HFFc6 (cell line): ENCODE data around the gene POLE. TPM values are rescaled to one million over a fixed set of nuclear protein-coding genes. Genes with fewer than 3 reads are reported as not detected.

Experiments used
- DNase-seq: peaks from one replicate; pipeline ENCODE4 v3.0.0-alpha.2; 2018
- H3K27ac Mint-ChIP-seq: 2 replicates; pipeline ENCODE4 v1.8.0; 2020; ENCODE audit warnings: mild to moderate bottlenecking, mixed read lengths
- H3K27me3 Mint-ChIP-seq: 2 replicates; pipeline ENCODE4 v1.8.0; 2021; ENCODE audit warnings: mild to moderate bottlenecking, moderate library complexity, mixed read lengths; ENCODE audit not compliant: insufficient read depth
- H3K36me3 Mint-ChIP-seq: 2 replicates; pipeline ENCODE4 v1.8.0; 2021; ENCODE audit warnings: low read depth, mixed read lengths
- H3K4me1 Mint-ChIP-seq: 2 replicates; pipeline ENCODE4 v1.8.0; 2020; ENCODE audit warnings: low read depth, mixed read lengths
- H3K4me3 Mint-ChIP-seq: 2 replicates; pipeline ENCODE4 v1.8.0; 2020; ENCODE audit warnings: mild to moderate bottlenecking, moderate library complexity, mixed read lengths
- H3K9me3 Mint-ChIP-seq: 2 replicates; pipeline ENCODE4 v1.8.0; 2020; ENCODE audit warnings: mild to moderate bottlenecking, mixed read lengths
- total RNA-seq, 6 experiments: library from RNA; stranded (reverse); fragmentation: NEBNext Ultra II Directional; extraction: Animal tissue kit (Norgen Biotek cat#: 25700); gene quantifications; 2 replicates in 1 of 6; 3 replicates in 5 of 6; pipeline ENCODE4 v1.2.3, GENCODE V29; 2021
- TF ChIP-seq, protein P1 (sequence below): fragments of 200-600 bp; sonication (generic); IDR thresholded peaks from 2 replicates; pipeline ENCODE4 v1.5.0; 2021; ENCODE audit warnings: antibody characterized with exemption, mild to moderate bottlenecking

POLE gene
- total RNA-seq, 6 experiments from 2014 or later: 19.4 to 35.5 (median 29.3) TPM

DNA sequence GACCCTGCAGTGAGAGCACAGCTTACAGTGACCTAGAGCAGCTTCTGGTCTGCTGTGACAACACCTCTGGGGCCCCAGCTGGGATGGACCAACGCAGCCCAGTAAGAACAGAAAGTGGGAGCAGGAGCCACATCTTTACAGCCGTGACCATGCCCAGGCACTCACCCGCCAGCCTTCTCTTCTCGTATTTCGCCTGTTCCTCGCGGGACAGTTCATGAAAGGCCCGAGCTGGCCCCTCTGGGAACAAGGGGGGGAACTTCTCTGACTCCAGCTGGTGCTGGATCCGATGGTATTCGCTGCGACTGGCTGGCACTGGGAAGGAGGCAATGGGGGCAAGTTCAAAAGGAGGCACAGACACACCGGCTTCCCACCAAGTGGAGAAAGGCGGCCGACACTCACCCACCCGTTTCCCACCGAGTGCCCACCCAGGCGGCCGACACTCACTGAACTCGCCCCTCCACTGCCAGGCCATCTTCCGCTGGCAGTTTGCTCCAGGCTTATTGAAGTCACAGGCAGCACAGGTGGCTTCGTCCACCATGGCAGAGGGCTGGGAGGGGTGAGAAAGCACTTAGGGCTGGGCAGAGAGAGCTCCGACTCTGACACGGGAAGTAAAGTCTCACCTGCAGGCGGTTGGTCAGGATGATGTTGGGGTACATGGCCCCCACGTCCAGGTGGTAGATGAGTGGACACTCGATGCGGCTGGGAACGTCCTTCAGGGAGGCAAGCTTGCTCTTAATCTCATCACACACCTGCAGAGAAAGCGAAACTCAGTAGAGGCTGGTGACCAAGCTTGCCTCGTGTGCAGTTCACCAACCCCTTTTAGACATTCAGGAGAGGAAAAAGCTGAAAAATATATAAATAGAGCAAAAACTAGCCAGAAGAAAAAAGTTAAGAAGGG, 18.7 kb downstream of the POLE start:
- DNase-seq: no peak
- Mint-ChIP-seq H3K9me3 (no peaks in the 10 kb centered on the region), H3K4me3 (no peak overlapping the region), H3K36me3 (peaks cover 34% of the 10 kb centered on the region), H3K4me1 (no peaks in the 10 kb centered on the region), H3K27ac (no peak overlapping the region), H3K27me3 (no peaks in the 10 kb centered on the region)
- TF ChIP-seq, protein P1, sequence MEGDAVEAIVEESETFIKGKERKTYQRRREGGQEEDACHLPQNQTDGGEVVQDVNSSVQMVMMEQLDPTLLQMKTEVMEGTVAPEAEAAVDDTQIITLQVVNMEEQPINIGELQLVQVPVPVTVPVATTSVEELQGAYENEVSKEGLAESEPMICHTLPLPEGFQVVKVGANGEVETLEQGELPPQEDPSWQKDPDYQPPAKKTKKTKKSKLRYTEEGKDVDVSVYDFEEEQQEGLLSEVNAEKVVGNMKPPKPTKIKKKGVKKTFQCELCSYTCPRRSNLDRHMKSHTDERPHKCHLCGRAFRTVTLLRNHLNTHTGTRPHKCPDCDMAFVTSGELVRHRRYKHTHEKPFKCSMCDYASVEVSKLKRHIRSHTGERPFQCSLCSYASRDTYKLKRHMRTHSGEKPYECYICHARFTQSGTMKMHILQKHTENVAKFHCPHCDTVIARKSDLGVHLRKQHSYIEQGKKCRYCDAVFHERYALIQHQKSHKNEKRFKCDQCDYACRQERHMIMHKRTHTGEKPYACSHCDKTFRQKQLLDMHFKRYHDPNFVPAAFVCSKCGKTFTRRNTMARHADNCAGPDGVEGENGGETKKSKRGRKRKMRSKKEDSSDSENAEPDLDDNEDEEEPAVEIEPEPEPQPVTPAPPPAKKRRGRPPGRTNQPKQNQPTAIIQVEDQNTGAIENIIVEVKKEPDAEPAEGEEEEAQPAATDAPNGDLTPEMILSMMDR: no peak

DNA sequence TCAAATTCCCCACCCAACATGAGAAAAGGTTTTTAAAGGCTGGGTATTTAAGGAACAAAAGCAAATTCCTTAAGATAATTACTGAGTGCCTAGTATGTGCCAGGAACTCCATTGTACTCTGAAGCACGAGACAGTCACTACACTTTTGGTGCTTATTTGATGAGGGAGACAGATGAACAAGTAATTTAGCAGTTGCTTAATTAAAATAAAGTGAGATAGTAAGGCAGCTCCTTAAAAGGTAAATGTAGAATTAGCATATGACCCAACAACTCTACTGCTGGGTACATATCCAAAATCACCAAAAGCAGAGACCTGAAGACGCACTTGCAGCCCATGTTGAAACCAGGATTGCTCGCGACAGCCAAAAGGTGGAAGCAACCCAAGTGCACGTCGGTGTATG, 21.3 kb downstream of the POLE start:
- Mint-ChIP-seq H3K9me3 (no peaks in the 10 kb centered on the region), H3K4me3 (no peak overlapping the region), H3K27ac (no peak overlapping the region), H3K36me3 (peaks cover 46% of the 10 kb centered on the region), H3K27me3 (no peaks in the 10 kb centered on the region; the same call in 1 of the 2 replicates), H3K4me1 (no peaks in the 10 kb centered on the region)
- TF ChIP-seq, protein P1: no peak
- DNase-seq: no peak

DNA sequence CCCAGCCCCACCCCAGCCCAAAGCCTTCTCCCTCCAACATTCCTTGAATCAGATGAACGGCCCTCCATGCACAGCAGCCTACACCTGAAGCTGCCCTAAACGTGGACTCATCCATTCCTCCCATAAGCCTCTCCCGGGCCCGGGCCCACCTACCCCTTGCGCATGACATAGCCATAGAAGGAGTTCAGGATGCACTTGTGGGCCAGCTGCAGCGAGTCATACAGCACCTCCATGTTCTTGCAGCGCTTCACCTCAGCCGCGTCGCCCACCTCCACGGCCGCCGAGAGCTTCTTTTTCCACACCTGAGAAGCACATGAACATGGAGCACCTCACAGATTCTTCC, 22.0 kb downstream of the POLE start:
- DNase-seq: no peak
- Mint-ChIP-seq H3K9me3 (no peaks in the 10 kb centered on the region), H3K4me3 (no peak overlapping the region), H3K4me1 (no peaks in the 10 kb centered on the region), H3K27me3 (no peaks in the 10 kb centered on the region; the same call in 1 of the 2 replicates), H3K36me3 (peaks cover 47% of the 10 kb centered on the region), H3K27ac (no peak overlapping the region)
- TF ChIP-seq, protein P1: no peak

DNA sequence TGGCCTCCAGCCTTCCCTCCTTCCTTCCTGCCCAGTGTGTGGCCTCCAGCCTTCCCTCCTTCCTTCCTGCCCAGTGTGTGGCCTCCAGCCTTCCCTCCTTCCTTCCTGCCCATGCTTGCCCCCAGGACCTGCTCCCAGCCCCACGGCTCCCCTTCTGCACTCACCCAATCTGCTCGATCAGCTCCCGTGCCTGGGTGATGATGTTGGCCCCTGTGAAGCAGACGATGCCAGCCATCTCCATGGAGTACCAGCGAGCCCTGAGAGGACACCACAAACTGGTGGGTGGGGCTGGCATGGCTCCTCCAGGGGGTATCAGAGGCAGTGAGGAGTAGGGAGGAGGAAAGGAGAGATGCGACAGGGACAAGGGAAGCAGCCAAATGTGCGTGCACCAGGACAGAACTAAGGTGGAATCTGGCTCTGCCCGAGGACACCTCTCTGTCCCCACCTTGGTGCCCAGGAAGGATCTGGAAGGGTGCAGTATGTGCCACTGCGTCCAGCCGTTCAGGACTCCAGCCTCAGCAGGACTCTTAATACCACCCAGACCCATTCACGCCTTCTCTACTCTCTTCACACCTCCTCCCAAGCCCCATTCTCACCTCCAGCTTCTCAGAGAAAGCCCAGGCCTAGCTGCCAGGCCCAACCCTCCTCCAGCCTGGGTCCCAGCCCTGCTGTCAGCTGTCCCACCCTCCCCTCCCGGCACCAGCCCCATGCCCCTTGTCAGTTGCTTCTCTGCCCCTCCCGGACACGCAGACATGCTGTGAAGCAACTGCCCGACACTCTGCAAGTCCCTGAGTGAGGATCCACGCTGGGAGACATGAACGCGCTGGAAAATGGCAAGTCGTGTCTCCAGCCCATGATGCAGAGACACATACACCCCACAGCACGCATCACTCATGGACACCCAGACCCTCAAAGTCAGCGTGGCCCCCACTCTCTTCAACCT, 22.7 kb downstream of the POLE start:
- H3K36me3 Mint-ChIP-seq: peaks cover 52% of the 10 kb centered on the region
- H3K4me1 Mint-ChIP-seq: no peaks in the 10 kb centered on the region

More for the DNA sequence above, 22.7 kb downstream of the POLE start:
- no peaks in the 10 kb centered on the region; the same call in 1 of the 2 replicates for H3K27me3 Mint-ChIP-seq
- no peak for DNase-seq
- no peak overlapping the region; the same call in 1 of the 2 replicates for H3K27ac Mint-ChIP-seq
- no peaks in the 10 kb centered on the region for H3K9me3 Mint-ChIP-seq
- H3K4me3 Mint-ChIP-seq: no peak overlapping the region
- TF ChIP-seq, protein P1: no peak
